Neuronal stem cell (in vitro differentiated cells): ENCODE results near the gene EVA1A.
A peak's percentile ranks its signal among the peaks of the same experiment; 100 is the strongest.

Source experiments
- DNase-seq: peaks from one replicate; pipeline ENCODE4 v3.0.0-alpha.2; 2013; ENCODE audit warnings: low spot score
- H2AFZ ChIP-seq: one replicate; pipeline ENCODE4 v1.6.1; 2013; ENCODE audit warnings: mild to moderate bottlenecking, low read length, inconsistent platforms
- H2AK5ac ChIP-seq: 2 replicates; pipeline ENCODE4 v1.6.1; 2013; ENCODE audit warnings: low read depth, mild to moderate bottlenecking, inconsistent platforms, low read length, moderate library complexity, mixed read lengths
- H2BK120ac ChIP-seq: 2 replicates; pipeline ENCODE4 v1.6.1; 2013; ENCODE audit warnings: low read depth, mild to moderate bottlenecking, inconsistent platforms, low read length, moderate library complexity, mixed read lengths
- H2BK12ac ChIP-seq: one replicate; pipeline ENCODE4 v1.6.1; 2013; ENCODE audit warnings: low read length, inconsistent platforms
- H2BK15ac ChIP-seq: 2 replicates; pipeline ENCODE4 v1.6.1; 2013; ENCODE audit warnings: mild to moderate bottlenecking, low read length, inconsistent platforms, mixed read lengths
- H2BK5ac ChIP-seq: one replicate; pipeline ENCODE4 v1.6.1; 2013; ENCODE audit warnings: inconsistent platforms, mild to moderate bottlenecking, low read length, moderate library complexity
- H3K14ac ChIP-seq: one replicate; pipeline ENCODE4 v1.6.1; 2013; ENCODE audit warnings: low read length, inconsistent platforms
- H3K18ac ChIP-seq: 2 replicates; pipeline ENCODE4 v1.6.1; 2013; ENCODE audit warnings: low read length, inconsistent platforms
- H3K23ac ChIP-seq: 2 replicates; pipeline ENCODE4 v1.6.1; 2013; ENCODE audit warnings: low read depth, mild to moderate bottlenecking, mixed read lengths, low read length, inconsistent platforms; ENCODE audit not compliant: poor library complexity
- H3K27ac ChIP-seq: replicated peaks from 3 replicates; pipeline ENCODE4 v1.5.1; 2013; ENCODE audit warnings: low read length, inconsistent platforms
- H3K27me3 ChIP-seq, 3 experiments: 2 replicates each; pipeline ENCODE4 v1.6.1; 2013; ENCODE audit warnings: low read length in 3 of 3, mild to moderate bottlenecking in 2 of 3, inconsistent platforms in 1 of 3, low read depth in 1 of 3, mixed read lengths in 1 of 3, moderate library complexity in 1 of 3; ENCODE audit not compliant: control insufficient read depth in 3 of 3, insufficient read depth in 3 of 3
- H3K36me3 ChIP-seq, 2 donors: replicated peaks in 1 of 2; 2 replicates each; pipeline ENCODE4 v1.6.1; 2013; ENCODE audit warnings: low read length in 2 of 2; ENCODE audit not compliant: control insufficient read depth in 2 of 2, insufficient read depth in 2 of 2
- H3K4ac ChIP-seq: 2 replicates; pipeline ENCODE4 v1.6.1; 2013; ENCODE audit warnings: inconsistent platforms, mild to moderate bottlenecking, low read length, moderate library complexity
- H3K4me1 ChIP-seq, 2 donors: 1 replicate in 1 of 2; 2 replicates in 1 of 2; pipeline ENCODE4 v1.6.1; 2013; ENCODE audit warnings: low read length in 2 of 2, low read depth in 1 of 2; ENCODE audit not compliant: control insufficient read depth in 2 of 2, insufficient read depth in 1 of 2
- H3K4me2 ChIP-seq: one replicate; pipeline ENCODE4 v1.6.1; 2013; ENCODE audit warnings: mild to moderate bottlenecking, low read length, inconsistent platforms; ENCODE audit not compliant: insufficient read depth, poor library complexity, severe bottlenecking
- H3K4me3 ChIP-seq, 2 donors: 2 replicates each; pipeline ENCODE4 v1.5.1; 2013; ENCODE audit warnings: low read length in 2 of 2, mild to moderate bottlenecking in 2 of 2, inconsistent platforms in 1 of 2, moderate library complexity in 1 of 2
- H3K79me1 ChIP-seq: one replicate; pipeline ENCODE4 v1.6.1; 2013; ENCODE audit warnings: low read depth, mild to moderate bottlenecking, inconsistent platforms, low read length, moderate library complexity
- H3K9ac ChIP-seq: one replicate; pipeline ENCODE4 v1.6.1; 2013; ENCODE audit warnings: mild to moderate bottlenecking, low read depth, low read length, inconsistent platforms; ENCODE audit not compliant: poor library complexity
- H3K9me3 ChIP-seq, 2 donors: replicated peaks in 1 of 2; 2 replicates each; pipeline versions ENCODE3 to v1.6.1; 2013; ENCODE audit warnings: low read length in 2 of 2, mild to moderate bottlenecking in 2 of 2, inconsistent platforms in 1 of 2, low read depth in 1 of 2, mixed read lengths in 1 of 2, moderate library complexity in 1 of 2; ENCODE audit not compliant: control insufficient read depth in 2 of 2, insufficient read depth in 1 of 2
- H4K8ac ChIP-seq: one replicate; pipeline ENCODE4 v1.6.1; 2013; ENCODE audit warnings: low read depth, mild to moderate bottlenecking, inconsistent platforms, low read length, moderate library complexity
- H4K91ac ChIP-seq: one replicate; pipeline ENCODE4 v1.6.1; 2013; ENCODE audit warnings: low read length, low read depth, mild to moderate bottlenecking, inconsistent platforms; ENCODE audit not compliant: poor library complexity
- WGBS, 2 donors: extraction: QIAGEN DNeasy Blood & Tissue Kit; methylation state at CpG; one replicate each; pipeline ENCODE4 v1.1.7; 2013; ENCODE audit warnings: missing lambda C conversion rate in 2 of 2, mixed read lengths in 1 of 2; ENCODE audit not compliant: insufficient read length in 2 of 2, insufficient replicate concordance in 1 of 2; ENCODE audit errors: extremely low coverage in 2 of 2; 5-methylcytosine and 5-hydroxymethylcytosine counted together

The EVA1A gene

DNA sequence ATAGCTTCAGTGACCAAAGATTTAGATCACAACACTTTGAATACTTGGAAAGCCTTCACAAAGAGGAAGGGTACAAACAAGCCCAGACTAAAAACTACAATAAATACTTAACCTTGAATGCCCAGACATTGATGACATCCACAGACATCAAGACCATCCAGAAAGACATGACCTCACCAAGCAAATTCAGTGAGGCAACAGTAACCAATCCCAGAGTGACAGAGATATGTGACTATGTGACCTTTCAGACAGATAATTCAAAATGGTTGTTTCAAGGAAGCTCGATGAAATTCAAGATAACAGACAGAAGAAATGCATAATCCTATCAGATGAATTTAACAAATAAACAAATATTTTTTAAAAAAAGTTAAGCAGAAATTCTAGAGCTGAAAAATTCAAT is 19.9 kb upstream of the EVA1A start:
- Histone ChIP-seq H3K18ac (no peak overlapping the region), H3K4ac (no peak overlapping the region), H3K9ac (no peak overlapping the region), H2BK120ac (no peak overlapping the region), H3K4me2 (no peak overlapping the region), H2BK15ac (no peak overlapping the region), H3K4me3 (no peak overlapping the region), H3K27me3 (no peaks in the 10 kb centered on the region), H2AK5ac (no peak overlapping the region), H3K9me3 (no peaks in the 10 kb centered on the region), H3K14ac (no peak overlapping the region), H4K8ac (no peak overlapping the region), H3K27ac (no peak overlapping the region), H3K36me3 (no peaks in the 10 kb centered on the region), H2AFZ (no peak overlapping the region), H4K91ac (no peak overlapping the region), H2BK12ac (no peak overlapping the region), H3K79me1 (no peaks in the 10 kb centered on the region), H2BK5ac (no peak overlapping the region), H3K23ac (no peak overlapping the region), H3K4me1 (no peaks in the 10 kb centered on the region)
- WGBS, 2 donors, result no CpG with 5 or more reads among the region's 1 CpG
- no peak for DNase-seq

- H2AK5ac ChIP-seq, result no peak overlapping the region
- no peak overlapping the region for H3K4me2 ChIP-seq
- no peak overlapping the region for H2BK12ac ChIP-seq
- H2BK15ac ChIP-seq, result no peak overlapping the region
- H3K9ac ChIP-seq, result no peak overlapping the region
- H3K23ac ChIP-seq, result no peak overlapping the region
- H2AFZ ChIP-seq, result no peak overlapping the region
- no peak overlapping the region for H4K91ac ChIP-seq
- WGBS, 2 donors, result no CpG with 5 or more reads among the region's 1 CpG
- H2BK5ac ChIP-seq, result no peak overlapping the region
- no peak overlapping the region for H3K27ac ChIP-seq
- no peaks in the 10 kb centered on the region for H3K9me3 ChIP-seq
- no peak for DNase-seq
- H2BK120ac ChIP-seq, result no peak overlapping the region
- no peak overlapping the region for H4K8ac ChIP-seq
- H3K79me1 ChIP-seq, result no peaks in the 10 kb centered on the region
- H3K4me1 ChIP-seq, result no peaks in the 10 kb centered on the region
- no peak overlapping the region for H3K4me3 ChIP-seq
- H3K4ac ChIP-seq, result no peak overlapping the region
- no peaks in the 10 kb centered on the region for H3K27me3 ChIP-seq
- H3K18ac ChIP-seq, result no peak overlapping the region
- no peaks in the 10 kb centered on the region for H3K36me3 ChIP-seq
- no peak overlapping the region for H3K14ac ChIP-seq
Measured at GRCh38 chr2:75580156-75580555, 19.4 kb upstream of the EVA1A start.

- Histone ChIP-seq H3K36me3 (no peaks in the 10 kb centered on the region), H3K27me3 (peaks cover 0 to 2% (median 0%) of the 10 kb centered on the region in 3 experiments), H3K23ac (no peak overlapping the region), H3K4me3 (no peak overlapping the region), H2AK5ac (no peak overlapping the region), H4K91ac (no peak overlapping the region), H3K18ac (no peak overlapping the region), H3K9ac (no peak overlapping the region), H2BK12ac (no peak overlapping the region), H3K79me1 (no peaks in the 10 kb centered on the region), H3K9me3 (no peaks in the 10 kb centered on the region), H3K4ac (no peak overlapping the region), H3K4me2 (no peak overlapping the region), H2AFZ (peak overlapping the region; percentile 24), H4K8ac (no peak overlapping the region), H3K14ac (no peak overlapping the region), H2BK15ac (no peak overlapping the region), H2BK5ac (no peak overlapping the region), H3K27ac (no peak overlapping the region), H3K4me1 (no peaks in the 10 kb centered on the region), H2BK120ac (no peak overlapping the region)
- DNase-seq, result no peak
Measured at GRCh38 chr2:75579186-75579585, 18.4 kb upstream of the EVA1A start.

- Histone ChIP-seq H3K18ac (no peak overlapping the region), H2AK5ac (no peak overlapping the region), H2BK120ac (no peak overlapping the region), H3K9ac (no peak overlapping the region), H3K27me3 (peaks cover 0 to 2% (median 0%) of the 10 kb centered on the region in 3 experiments), H3K4me2 (no peak overlapping the region), H3K27ac (no peak overlapping the region), H3K4ac (no peak overlapping the region), H3K4me3 (no peak overlapping the region), H2BK15ac (no peak overlapping the region), H3K23ac (no peak overlapping the region), H2BK5ac (no peak overlapping the region), H2BK12ac (no peak overlapping the region), H3K4me1 (no peaks in the 10 kb centered on the region), H3K79me1 (no peaks in the 10 kb centered on the region), H3K36me3 (no peaks in the 10 kb centered on the region), H3K9me3 (no peaks in the 10 kb centered on the region), H4K8ac (no peak overlapping the region), H3K14ac (no peak overlapping the region), H2AFZ (no peak overlapping the region), H4K91ac (no peak overlapping the region)
- no peak for DNase-seq
- WGBS, 2 donors, result no CpG with 5 or more reads among the region's 1 CpG
Measured at GRCh38 chr2:75577280-75577679, 16.5 kb upstream of the EVA1A start.
